ENCODE data around the gene RAD54L. TPM values are rescaled to one million over a fixed set of nuclear protein-coding genes. Genes with fewer than 3 reads are reported as not detected.

The RAD54L gene
- total RNA-seq, 3 donors from 2014 or later (not counting 1 experiment from before 2014, with no cell fraction given) = 1.8 to 2.3 (median 1.8) TPM

DNA sequence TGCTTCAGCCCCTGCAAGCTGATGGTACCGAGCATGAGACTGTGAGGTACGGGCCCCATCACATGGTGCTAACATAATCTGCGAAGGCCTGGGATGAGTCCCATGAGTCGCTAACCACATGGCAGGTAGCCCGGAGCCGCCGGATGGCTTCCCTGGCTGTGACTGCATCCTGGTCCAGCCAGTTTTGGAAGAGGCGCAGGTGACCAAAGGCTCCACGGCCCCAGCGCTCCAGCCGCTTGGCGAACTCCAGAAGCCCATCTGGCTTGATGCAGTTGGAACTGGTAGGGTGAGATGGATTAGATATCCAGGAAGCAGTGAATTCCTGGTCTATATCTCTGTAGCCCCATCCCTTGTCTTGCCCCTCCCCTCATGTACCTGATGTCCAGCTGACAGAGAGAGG is 31.2 kb downstream of the RAD54L start:
- H3K4me3 Mint-ChIP-seq = no peak overlapping the region
- Histone ChIP-seq H3K9me3 (ENCODE audit: control insufficient read depth, insufficient read depth, low read length) (no peaks in the 10 kb centered on the region), H3K4me1 (ENCODE audit: control insufficient read depth, insufficient read depth, low read length) (no peaks in the 10 kb centered on the region), H3K4me3 (ENCODE audit: low read length) (no peak overlapping the region), H3K27ac (ENCODE audit: low read length) (no peak overlapping the region), H3K36me3 (ENCODE audit: control insufficient read depth, insufficient read depth, low read length) (peaks cover 27% of the 10 kb centered on the region), H3K27me3 (ENCODE audit: control insufficient read depth, insufficient read depth, low read length) (no peaks in the 10 kb centered on the region)
- H3K36me3 Mint-ChIP-seq = no peaks in the 10 kb centered on the region
- TF ChIP-seq, protein P1, sequence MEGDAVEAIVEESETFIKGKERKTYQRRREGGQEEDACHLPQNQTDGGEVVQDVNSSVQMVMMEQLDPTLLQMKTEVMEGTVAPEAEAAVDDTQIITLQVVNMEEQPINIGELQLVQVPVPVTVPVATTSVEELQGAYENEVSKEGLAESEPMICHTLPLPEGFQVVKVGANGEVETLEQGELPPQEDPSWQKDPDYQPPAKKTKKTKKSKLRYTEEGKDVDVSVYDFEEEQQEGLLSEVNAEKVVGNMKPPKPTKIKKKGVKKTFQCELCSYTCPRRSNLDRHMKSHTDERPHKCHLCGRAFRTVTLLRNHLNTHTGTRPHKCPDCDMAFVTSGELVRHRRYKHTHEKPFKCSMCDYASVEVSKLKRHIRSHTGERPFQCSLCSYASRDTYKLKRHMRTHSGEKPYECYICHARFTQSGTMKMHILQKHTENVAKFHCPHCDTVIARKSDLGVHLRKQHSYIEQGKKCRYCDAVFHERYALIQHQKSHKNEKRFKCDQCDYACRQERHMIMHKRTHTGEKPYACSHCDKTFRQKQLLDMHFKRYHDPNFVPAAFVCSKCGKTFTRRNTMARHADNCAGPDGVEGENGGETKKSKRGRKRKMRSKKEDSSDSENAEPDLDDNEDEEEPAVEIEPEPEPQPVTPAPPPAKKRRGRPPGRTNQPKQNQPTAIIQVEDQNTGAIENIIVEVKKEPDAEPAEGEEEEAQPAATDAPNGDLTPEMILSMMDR (IDR thresholded peaks at IDR 0.05) = no peak
- WGBS (ENCODE audit: insufficient coverage) = 96% methylated on average over 12 of the region's 12 CpGs
- H3K9me3 Mint-ChIP-seq = no peaks in the 10 kb centered on the region
- H3K27me3 Mint-ChIP-seq (ENCODE audit: low read depth in 2 of 2) = no peaks in the 10 kb centered on the region
- ATAC-seq (no peak), DNase-seq (no peak)
- intact Hi-C loops (cut with micrococcal nuclease) = no loop called here
- no peak overlapping the region for H3K27ac Mint-ChIP-seq
- H3K4me1 Mint-ChIP-seq = no peaks in the 10 kb centered on the region

DNA sequence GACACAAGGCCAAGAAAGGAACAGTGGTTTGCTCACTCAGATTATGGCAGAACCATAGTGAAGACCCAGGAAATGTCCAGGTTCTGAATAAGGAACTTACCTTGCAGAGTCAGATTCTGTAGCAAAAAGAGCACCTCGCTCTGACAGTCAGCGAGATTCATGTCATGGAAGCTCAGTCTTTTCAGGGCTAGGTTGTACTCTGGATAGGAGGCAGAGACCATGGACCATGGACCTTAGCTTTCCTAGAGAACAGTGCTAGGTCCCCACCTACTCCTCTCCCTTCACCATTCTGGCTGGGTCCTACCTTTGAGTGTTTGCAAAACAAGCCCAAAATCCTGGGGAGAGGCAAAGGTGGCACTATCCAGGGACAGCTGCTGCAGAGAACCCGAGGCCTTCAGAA is 32.5 kb downstream of the RAD54L start:
- TF ChIP-seq, protein P1 (IDR thresholded peaks at IDR 0.05) = no peak
- H3K4me1 ChIP-seq (ENCODE audit: control insufficient read depth, insufficient read depth, low read length) = no peaks in the 10 kb centered on the region
- no peak for ATAC-seq
- no peak for DNase-seq
- Mint-ChIP-seq H3K4me3 (no peak overlapping the region), H3K9me3 (no peaks in the 10 kb centered on the region), H3K27ac (no peak overlapping the region), H3K4me1 (no peaks in the 10 kb centered on the region), H3K27me3 (ENCODE audit: low read depth in 2 of 2) (no peaks in the 10 kb centered on the region), H3K36me3 (no peaks in the 10 kb centered on the region)
- intact Hi-C loops (cut with micrococcal nuclease) = no loop called here
- H3K4me3 ChIP-seq (ENCODE audit: low read length) = no peak overlapping the region
- peaks cover 31% of the 10 kb centered on the region for H3K36me3 ChIP-seq (ENCODE audit: control insufficient read depth, insufficient read depth, low read length)
- H3K27me3 ChIP-seq (ENCODE audit: control insufficient read depth, insufficient read depth, low read length) = no peaks in the 10 kb centered on the region
- no peaks in the 10 kb centered on the region for H3K9me3 ChIP-seq (ENCODE audit: control insufficient read depth, insufficient read depth, low read length)
- WGBS (ENCODE audit: insufficient coverage) = 96% methylated on average over 3 of the region's 3 CpGs
- no peak overlapping the region for H3K27ac ChIP-seq (ENCODE audit: low read length)

DNA sequence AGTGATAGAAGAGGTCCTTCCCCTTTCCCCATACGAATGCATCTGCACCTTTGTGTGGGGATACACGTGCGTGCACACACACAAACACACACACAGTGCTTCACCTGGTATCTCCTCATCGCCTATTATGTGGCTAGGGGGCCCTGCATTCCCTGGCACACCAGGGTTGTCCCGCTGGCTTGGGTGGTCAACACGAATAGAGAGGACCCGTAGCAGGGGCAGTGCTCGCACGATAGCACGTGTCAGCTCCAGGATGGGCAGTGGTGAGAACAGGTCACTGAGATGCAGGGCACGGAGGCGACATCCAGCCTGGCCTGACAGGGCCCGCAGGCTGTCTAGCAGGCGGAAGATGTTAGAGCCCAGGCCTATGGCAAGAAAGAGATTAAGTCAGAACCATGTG is 33.5 kb downstream of the RAD54L start:
- ATAC-seq (no peak), DNase-seq (no peak)
- Mint-ChIP-seq H3K27ac (peak overlapping the region in 1 of 2 donors; percentile 48), H3K4me1 (no peaks in the 10 kb centered on the region), H3K27me3 (ENCODE audit: low read depth in 2 of 2) (no peaks in the 10 kb centered on the region), H3K9me3 (no peaks in the 10 kb centered on the region), H3K36me3 (no peaks in the 10 kb centered on the region), H3K4me3 (no peak overlapping the region)
- no peak overlapping the region for H3K4me3 ChIP-seq (ENCODE audit: low read length)
- no peaks in the 10 kb centered on the region for H3K4me1 ChIP-seq (ENCODE audit: control insufficient read depth, insufficient read depth, low read length)
- no peaks in the 10 kb centered on the region for H3K9me3 ChIP-seq (ENCODE audit: control insufficient read depth, insufficient read depth, low read length)
- no peaks in the 10 kb centered on the region for H3K27me3 ChIP-seq (ENCODE audit: control insufficient read depth, insufficient read depth, low read length)
- TF ChIP-seq, protein P1 (IDR thresholded peaks at IDR 0.05) = no peak
- over 99% methylated on average over 14 of the region's 14 CpGs for WGBS (ENCODE audit: insufficient coverage)
- intact Hi-C loops (cut with micrococcal nuclease) = no loop called here
- H3K36me3 ChIP-seq (ENCODE audit: control insufficient read depth, insufficient read depth, low read length) = peaks cover 39% of the 10 kb centered on the region
- no peak overlapping the region for H3K27ac ChIP-seq (ENCODE audit: low read length)

DNA sequence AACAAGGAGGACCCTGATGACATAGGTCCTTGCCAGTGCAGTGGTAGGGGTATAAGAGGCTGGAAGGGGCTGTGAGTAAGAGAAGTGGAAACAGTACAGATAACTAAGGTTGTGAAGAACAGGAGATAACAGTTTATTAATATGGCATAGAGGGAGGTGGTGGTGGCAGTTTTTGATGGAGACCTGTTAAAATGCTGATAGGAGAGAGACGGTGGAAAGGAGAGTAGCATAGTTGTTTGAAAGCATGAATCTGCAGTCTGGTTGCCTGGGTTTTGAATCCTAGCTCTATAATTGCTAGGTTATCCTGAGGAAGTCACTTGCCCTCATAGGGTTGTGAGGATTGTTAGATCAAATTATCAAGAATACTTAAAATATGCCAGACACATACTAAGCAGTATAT is 36.5 kb downstream of the RAD54L start:
- Mint-ChIP-seq H3K27me3 (ENCODE audit: low read depth in 2 of 2) (no peaks in the 10 kb centered on the region), H3K36me3 (no peaks in the 10 kb centered on the region), H3K9me3 (no peaks in the 10 kb centered on the region), H3K27ac (no peak overlapping the region), H3K4me3 (no peak overlapping the region), H3K4me1 (peaks cover 0 to 7% of the 10 kb centered on the region in 2 donors)
- no peak for DNase-seq
- Histone ChIP-seq H3K9me3 (ENCODE audit: control insufficient read depth, insufficient read depth, low read length) (no peaks in the 10 kb centered on the region), H3K27me3 (ENCODE audit: control insufficient read depth, insufficient read depth, low read length) (no peaks in the 10 kb centered on the region), H3K27ac (ENCODE audit: low read length) (no peak overlapping the region), H3K4me3 (ENCODE audit: low read length) (no peak overlapping the region), H3K36me3 (ENCODE audit: control insufficient read depth, insufficient read depth, low read length) (peaks cover 35% of the 10 kb centered on the region), H3K4me1 (ENCODE audit: control insufficient read depth, insufficient read depth, low read length) (no peaks in the 10 kb centered on the region)
- ATAC-seq = no peak
- TF ChIP-seq, protein P1 (IDR thresholded peaks at IDR 0.05) = no peak
- intact Hi-C loops (cut with micrococcal nuclease) = no loop called here
- WGBS (ENCODE audit: insufficient coverage) = 100% methylated on average over 1 of the region's 1 CpG
